ENCODE measurements around the gene THOC7.

GRCh38 chr3:63867225-63867624, 3.6 kb upstream of the THOC7 start:
- TF ChIP-seq POLR2AphosphoS5 (IDR thresholded peaks at IDR 0.05) (no peak), CTCF (IDR thresholded peaks at IDR 0.05) (no peak)
